CD4-positive, alpha-beta memory T cell (primary cell): ENCODE results near the gene UBR1. TPM values are rescaled to one million over a fixed set of nuclear protein-coding genes. Genes with fewer than 3 reads are reported as not detected.
"Not testable (repeated sequence)": the region's sequence is repeated elsewhere in the genome, so short reads cannot be mapped to it uniquely, and the experiment has no call there.

Source experiments
- CTCF ChIA-PET: fragments of 350-600 bp; sonication (Branson Sonifier 250); formaldehyde crosslinking; loops from one replicate; lab custom pipeline; 2021; ENCODE audit warnings: inconsistent platforms; ENCODE audit not compliant: partially characterized antibody; lab: Charles Lee
- POLR2A ChIA-PET: fragments of 350-600 bp; sonication (Branson Sonifier 250); formaldehyde crosslinking; loops from one replicate; lab custom pipeline; 2021; ENCODE audit not compliant: partially characterized antibody; lab: Charles Lee
- DNase-seq, 5 donors: peaks; one replicate each; pipeline versions ENCODE4 v3.0.0 to v3.0.0-alpha.2; 2020 to 2022; ENCODE audit warnings: mixed read lengths in 1 of 5
- H3K27ac ChIP-seq: one replicate; pipeline ENCODE4 v1.7.0; 2013; ENCODE audit warnings: low read depth, low read length
- H3K27me3 ChIP-seq: 2 replicates; pipeline ENCODE4 v1.7.0; 2013; ENCODE audit warnings: mild to moderate bottlenecking, low read length, moderate library complexity; ENCODE audit not compliant: insufficient read depth
- H3K36me3 ChIP-seq: 2 replicates; pipeline ENCODE4 v1.7.0; 2013; ENCODE audit warnings: mild to moderate bottlenecking, low read length, moderate library complexity; ENCODE audit not compliant: insufficient read depth
- H3K4me1 ChIP-seq: 2 replicates; pipeline ENCODE4 v1.7.0; 2013; ENCODE audit warnings: mild to moderate bottlenecking, low read length, moderate library complexity; ENCODE audit not compliant: insufficient read depth
- H3K4me3 ChIP-seq, 2 donors: one replicate each; pipeline ENCODE4 v1.7.0; 2013; ENCODE audit warnings: low read length in 2 of 2, mild to moderate bottlenecking in 1 of 2
- H3K9me3 ChIP-seq, 2 donors: one replicate each; pipeline ENCODE4 v1.7.0; 2013; ENCODE audit warnings: low read length in 2 of 2, control low read depth in 1 of 2; ENCODE audit not compliant: control insufficient read depth in 1 of 2
- H3K27ac Mint-ChIP-seq, 7 donors: one replicate each; pipeline ENCODE4 v1.8.0; 2020 to 2021; ENCODE audit warnings: mixed read lengths in 7 of 7, mild to moderate bottlenecking in 6 of 7, inconsistent platforms in 3 of 7, moderate library complexity in 3 of 7
- H3K27me3 Mint-ChIP-seq, 2 donors: one replicate each; pipeline ENCODE4 v1.8.0; 2020 to 2021; ENCODE audit warnings: mixed read lengths in 2 of 2
- H3K36me3 Mint-ChIP-seq, 2 donors: one replicate each; pipeline ENCODE4 v1.8.0; 2020 to 2021; ENCODE audit warnings: mixed read lengths in 2 of 2, inconsistent platforms in 1 of 2, mild to moderate bottlenecking in 1 of 2
- H3K4me1 Mint-ChIP-seq, 4 donors: one replicate each; pipeline ENCODE4 v1.8.0; 2020 to 2021; ENCODE audit warnings: mixed read lengths in 4 of 4, mild to moderate bottlenecking in 1 of 4
- H3K4me3 Mint-ChIP-seq, 8 donors: one replicate each; pipeline ENCODE4 v1.8.0; 2020 to 2021; ENCODE audit warnings: mixed read lengths in 8 of 8, mild to moderate bottlenecking in 7 of 8, moderate library complexity in 6 of 8, inconsistent platforms in 3 of 8
- H3K9me3 Mint-ChIP-seq, 8 donors: one replicate each; pipeline ENCODE4 v1.8.0; 2020 to 2021; ENCODE audit warnings: mixed read lengths in 8 of 8, mild to moderate bottlenecking in 5 of 8, inconsistent platforms in 3 of 8, moderate library complexity in 1 of 8
- intact Hi-C: fragments of 100-400 bp; cut with micrococcal nuclease; formaldehyde crosslinking; loops from one replicate; pipeline ENCODE4 v1.15.1; 2023
- polyA plus RNA-seq, 2 donors: library from polyadenylated mRNA; unstranded; fragments of 300-500 nt; fragmentation: Illumina TruSeq; gene quantifications; one replicate each; pipeline ENCODE4 v1.2.3, GENCODE V29; 2021
- total RNA-seq, 2 experiments: library from RNA; stranded (reverse); gene quantifications; one replicate each; pipeline ENCODE4 v1.2.3, GENCODE V29; 2021

UBR1 gene
- total and polyA plus RNA-seq, 4 experiments from 2014 or later, result 12.9 to 50.6 (median 33.8) TPM

DNA sequence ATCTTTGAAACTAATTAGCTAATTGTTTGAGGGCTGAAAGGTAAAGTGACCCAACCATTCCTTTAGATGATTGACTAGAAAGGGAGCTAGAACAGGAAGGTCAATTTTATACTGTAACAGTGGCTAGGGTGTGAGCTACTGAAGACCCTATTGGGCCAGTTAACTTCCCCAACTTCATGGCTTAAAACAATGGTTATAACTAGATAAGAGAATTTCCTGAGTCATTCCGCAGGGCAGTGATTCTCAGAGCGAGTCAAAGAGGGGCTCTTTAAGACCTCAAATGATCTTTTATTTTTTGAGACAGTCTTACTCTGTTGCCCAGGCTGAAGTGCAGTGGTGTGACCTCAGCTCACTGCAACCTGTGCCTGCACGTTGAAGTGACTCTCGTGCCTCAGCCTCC, 151.5 kb downstream of the UBR1 start:
- no peak overlapping the region for H3K27ac ChIP-seq
- Mint-ChIP-seq H3K36me3 (peaks cover 70 to 73% of the 10 kb centered on the region in 2 donors), H3K27me3 (no peaks in the 10 kb centered on the region), H3K4me1 (no peaks in the 10 kb centered on the region), H3K27ac (peak overlapping the region in 1 of 7 donors; percentile 53), H3K4me3 (no peak overlapping the region), H3K9me3 (peaks cover 0 to 2% (median 0%) of the 10 kb centered on the region in 8 donors)
- no peaks in the 10 kb centered on the region for H3K4me1 ChIP-seq
- H3K27me3 ChIP-seq, result no peaks in the 10 kb centered on the region
- POLR2A ChIA-PET, result no interaction called here
- H3K36me3 ChIP-seq, result peaks cover 51% of the 10 kb centered on the region
- CTCF ChIA-PET, result interaction anchor here (0.5 kb wide), 1 partner anchor 18 kb away, joined by 3 read pairs; no protein-coding TSS in a partner anchor
- intact Hi-C loops, result no loop called here
- H3K4me3 ChIP-seq, result no peak overlapping the region
- DNase-seq, result no peak
- no peaks in the 10 kb centered on the region for H3K9me3 ChIP-seq

DNA sequence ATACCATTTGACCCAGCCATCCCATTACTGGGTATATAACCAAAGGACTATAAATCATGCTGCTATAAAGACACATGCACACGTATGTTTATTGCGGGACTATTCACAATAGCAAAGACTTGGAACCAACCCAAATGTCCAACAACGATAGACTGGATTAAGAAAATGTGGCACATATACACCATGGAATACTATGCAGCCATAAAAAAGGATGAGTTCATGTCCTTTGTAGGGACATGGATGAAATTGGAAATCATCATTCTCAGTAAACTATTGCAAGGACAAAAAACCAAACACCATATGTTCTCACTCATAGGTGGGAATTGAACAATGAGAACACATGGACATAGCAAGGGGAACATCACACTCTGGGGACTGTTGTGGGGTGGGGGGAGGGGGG, 156.9 kb downstream of the UBR1 start:
- H3K4me3 ChIP-seq, H3K27ac Mint-ChIP-seq, H3K27ac ChIP-seq, H3K4me3 Mint-ChIP-seq, POLR2A ChIA-PET, H3K4me1 Mint-ChIP-seq, H3K27me3 ChIP-seq, DNase-seq, CTCF ChIA-PET, H3K4me1 ChIP-seq, H3K9me3 ChIP-seq, intact Hi-C loops, H3K9me3 Mint-ChIP-seq, H3K27me3 Mint-ChIP-seq: not testable (repeated sequence)
- H3K36me3 Mint-ChIP-seq, result peaks cover 61 to 63% of the 10 kb centered on the region in 2 donors
- peaks cover 44% of the 10 kb centered on the region for H3K36me3 ChIP-seq

DNA sequence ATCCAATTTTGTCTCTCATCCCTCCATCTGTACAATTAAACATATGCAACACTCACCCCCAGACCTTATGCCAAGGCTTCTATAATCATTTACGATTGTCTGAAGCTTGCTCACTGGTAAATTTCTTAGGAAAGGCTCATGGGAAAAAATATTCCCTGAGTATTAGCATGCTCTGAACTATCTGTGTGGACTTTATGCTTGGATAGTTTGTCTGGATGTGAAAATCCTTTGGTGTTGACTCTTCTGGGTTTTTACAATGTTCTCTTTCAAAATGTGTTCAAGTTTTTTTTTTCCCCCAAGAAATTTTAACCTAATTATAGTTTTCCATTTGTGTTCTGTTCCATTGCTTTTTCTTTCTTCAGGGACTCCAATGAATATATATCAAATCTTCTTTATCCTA, 165.3 kb downstream of the UBR1 start:
- DNase-seq, result no peak
- Histone ChIP-seq H3K27me3 (no peaks in the 10 kb centered on the region), H3K4me3 (no peak overlapping the region), H3K27ac (no peak overlapping the region), H3K4me1 (no peaks in the 10 kb centered on the region), H3K36me3 (peaks cover 14% of the 10 kb centered on the region), H3K9me3 (no peaks in the 10 kb centered on the region)
- Mint-ChIP-seq H3K4me3 (no peak overlapping the region), H3K36me3 (peaks cover 19 to 20% of the 10 kb centered on the region in 2 donors), H3K4me1 (no peaks in the 10 kb centered on the region), H3K9me3 (peaks cover 0 to 4% (median 0%) of the 10 kb centered on the region in 8 donors), H3K27me3 (no peaks in the 10 kb centered on the region), H3K27ac (no peak overlapping the region)
- CTCF ChIA-PET, result interaction anchor here (0.6 kb wide), 1 partner anchor 14 kb away, joined by 3 read pairs; no protein-coding TSS in a partner anchor
- intact Hi-C loops, result no loop called here
- POLR2A ChIA-PET, result no interaction called here

DNA sequence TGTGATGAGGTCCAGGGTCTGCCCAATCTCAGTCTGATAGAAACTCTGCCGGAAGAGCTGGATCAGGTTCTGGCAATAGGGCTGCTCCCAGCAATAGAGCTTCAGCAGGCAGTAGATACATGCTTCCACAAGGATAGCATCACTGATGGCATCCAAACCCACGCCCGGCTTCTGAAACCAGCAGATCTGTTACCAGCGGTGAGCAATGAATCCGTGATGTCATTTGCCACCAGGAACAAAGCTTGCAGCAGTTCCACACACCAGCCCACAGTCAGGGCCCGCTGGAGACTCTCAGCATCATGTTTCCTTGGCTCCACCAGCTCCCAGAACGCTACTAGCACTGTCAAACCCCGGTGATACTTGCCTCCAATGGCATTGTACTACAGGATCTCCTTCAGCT, 166.0 kb downstream of the UBR1 start:
- Mint-ChIP-seq H3K4me1 (no peaks in the 10 kb centered on the region), H3K9me3 (peaks cover 0 to 4% (median 0%) of the 10 kb centered on the region in 8 donors), H3K27me3 (no peaks in the 10 kb centered on the region), H3K27ac (no peak overlapping the region), H3K4me3 (no peak overlapping the region), H3K36me3 (peaks cover 12 to 13% of the 10 kb centered on the region in 2 donors)
- H3K27ac ChIP-seq, result no peak overlapping the region
- no peak for DNase-seq
- no peak overlapping the region for H3K4me3 ChIP-seq
- intact Hi-C loops, result no loop called here
- no peaks in the 10 kb centered on the region for H3K4me1 ChIP-seq
- peaks cover 8% of the 10 kb centered on the region for H3K36me3 ChIP-seq
- H3K27me3 ChIP-seq, result no peaks in the 10 kb centered on the region
- POLR2A ChIA-PET, result no interaction called here
- CTCF ChIA-PET, result no interaction called here
- H3K9me3 ChIP-seq, result no peaks in the 10 kb centered on the region

DNA sequence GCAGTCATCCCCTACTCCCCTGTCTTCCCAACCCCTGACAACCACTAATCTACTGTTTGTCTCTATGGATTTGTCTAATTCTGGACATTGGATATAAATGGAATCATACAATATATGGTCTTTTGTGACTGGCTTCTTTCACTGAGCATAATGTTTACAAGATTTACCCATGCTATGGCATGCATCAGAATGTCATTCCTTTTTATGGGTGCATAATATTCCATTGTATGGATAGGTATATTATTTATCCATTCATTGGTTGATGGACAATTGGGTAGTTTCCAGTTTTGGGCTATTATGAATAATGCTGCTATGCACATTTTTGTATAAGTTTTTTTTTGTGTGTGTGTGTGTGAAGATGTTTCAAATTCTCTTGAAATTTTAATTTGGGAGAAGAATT, 168.7 kb downstream of the UBR1 start:
- Histone ChIP-seq H3K27ac (no peak overlapping the region), H3K27me3 (no peaks in the 10 kb centered on the region), H3K36me3 (no peaks in the 10 kb centered on the region), H3K9me3 (no peaks in the 10 kb centered on the region), H3K4me3 (no peak overlapping the region), H3K4me1 (no peaks in the 10 kb centered on the region)
- Mint-ChIP-seq H3K9me3 (peaks cover 0 to 4% (median 0%) of the 10 kb centered on the region in 8 donors), H3K4me3 (no peak overlapping the region), H3K27ac (no peak overlapping the region), H3K4me1 (no peaks in the 10 kb centered on the region), H3K36me3 (peaks cover 0 to 2% of the 10 kb centered on the region in 2 donors), H3K27me3 (no peaks in the 10 kb centered on the region)
- ChIA-PET CTCF (interaction anchor here (0.7 to 2.2 kb wide), 3 partner anchors 11 to 1844 kb away, joined by 3 to 12 read pairs (median 4); no protein-coding TSS in a partner anchor), POLR2A (no interaction called here)
- intact Hi-C loops, result no loop called here
- no peak for DNase-seq

DNA sequence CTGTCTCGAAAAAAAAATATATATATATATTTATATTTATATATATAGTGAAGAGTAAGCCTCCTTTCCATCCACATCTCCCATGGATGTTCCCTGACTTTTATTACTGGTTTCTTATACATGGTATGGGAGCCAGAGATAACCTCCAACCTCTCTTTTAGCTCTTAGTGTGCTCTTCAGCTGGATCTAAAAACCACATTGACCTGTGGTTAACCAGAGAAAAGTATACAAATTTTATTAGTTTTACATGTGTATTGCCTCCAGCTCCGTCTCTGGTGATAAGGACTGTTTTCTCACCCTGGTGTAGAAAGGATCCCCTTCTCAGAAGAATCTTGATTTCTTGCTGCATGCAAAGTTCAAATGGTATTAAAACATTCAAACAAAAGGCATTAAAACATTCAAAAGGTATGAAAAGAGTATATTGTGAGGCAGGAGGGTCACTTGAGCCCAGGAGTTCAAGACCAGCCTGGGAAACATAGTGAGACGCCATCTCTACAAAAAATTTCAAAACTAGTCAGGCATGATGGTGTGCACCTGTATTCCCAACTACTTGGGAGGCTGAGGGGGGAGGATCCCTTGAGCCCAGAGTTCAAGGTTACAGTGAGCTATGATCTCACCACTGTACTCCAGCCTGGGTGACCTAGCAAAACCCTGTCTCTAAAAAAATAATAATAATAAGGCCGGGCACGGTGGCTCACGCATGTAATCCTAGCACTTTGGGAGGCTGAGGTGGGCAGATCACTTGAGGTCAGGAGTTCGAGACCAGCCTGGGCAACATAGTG, 171.8 kb downstream of the UBR1 start:
- no peak for DNase-seq
- H3K4me3 Mint-ChIP-seq, result no peak overlapping the region
- no peak overlapping the region for H3K27ac Mint-ChIP-seq
- ChIA-PET POLR2A (no interaction called here), CTCF (no interaction called here)
- no peak overlapping the region for H3K27ac ChIP-seq
- H3K27me3 ChIP-seq, result no peaks in the 10 kb centered on the region
- H3K36me3 Mint-ChIP-seq, result peaks cover 0 to 2% of the 10 kb centered on the region in 2 donors
- no peaks in the 10 kb centered on the region for H3K27me3 Mint-ChIP-seq
- H3K36me3 ChIP-seq, result no peaks in the 10 kb centered on the region
- no peaks in the 10 kb centered on the region for H3K4me1 Mint-ChIP-seq
- H3K4me1 ChIP-seq, result no peaks in the 10 kb centered on the region
- intact Hi-C loops, result no loop called here
- no peaks in the 10 kb centered on the region for H3K9me3 ChIP-seq
- no peak overlapping the region for H3K4me3 ChIP-seq
- peaks cover 0 to 4% (median 0%) of the 10 kb centered on the region in 8 donors for H3K9me3 Mint-ChIP-seq

DNA sequence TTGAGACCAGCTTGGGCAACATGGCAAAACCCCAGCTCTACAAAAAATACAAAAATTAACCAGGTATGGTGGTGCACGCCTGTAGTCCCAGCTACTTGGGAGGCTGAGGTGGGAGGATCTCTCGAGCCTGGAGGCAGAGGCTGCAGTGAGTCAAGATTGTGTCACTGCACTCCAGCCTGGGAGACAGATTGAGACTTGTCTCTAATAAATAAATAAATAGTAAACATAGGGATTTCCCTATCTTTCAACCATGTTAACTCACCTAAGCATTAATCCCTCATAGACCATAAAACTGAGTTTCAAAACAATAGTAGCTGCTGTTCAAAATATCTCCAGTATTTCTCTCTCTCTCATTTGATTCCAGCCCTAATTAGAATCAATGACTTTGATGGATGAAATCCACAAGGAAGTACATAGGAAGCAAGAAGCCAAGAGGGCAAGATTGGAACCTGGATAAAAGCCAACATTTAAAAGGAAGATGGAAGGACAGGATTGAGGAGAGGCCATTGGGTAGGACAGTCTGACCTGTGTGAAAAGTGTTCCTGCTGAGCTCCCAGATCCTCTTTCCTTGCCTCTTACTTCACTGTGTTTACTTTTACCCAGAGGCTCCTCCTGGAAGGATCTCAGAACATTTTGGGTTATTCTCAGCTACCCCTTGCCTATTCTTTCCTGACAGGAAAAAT, 172.9 kb downstream of the UBR1 start:
- DNase-seq, result no peak
- no peaks in the 10 kb centered on the region for H3K27me3 ChIP-seq
- intact Hi-C loops, result no loop called here
- H3K36me3 ChIP-seq, result no peaks in the 10 kb centered on the region
- no peaks in the 10 kb centered on the region for H3K27me3 Mint-ChIP-seq
- CTCF ChIA-PET, result no interaction called here
- no peaks in the 10 kb centered on the region for H3K4me1 Mint-ChIP-seq
- POLR2A ChIA-PET, result no interaction called here
- H3K36me3 Mint-ChIP-seq, result peaks cover 0 to 2% of the 10 kb centered on the region in 2 donors
- no peak overlapping the region for H3K27ac ChIP-seq
- no peaks in the 10 kb centered on the region for H3K4me1 ChIP-seq
- no peak overlapping the region for H3K4me3 ChIP-seq
- H3K27ac Mint-ChIP-seq, result peak overlapping the region in 1 of 7 donors; percentile 6
- H3K9me3 ChIP-seq, result no peaks in the 10 kb centered on the region
- H3K4me3 Mint-ChIP-seq, result no peak overlapping the region
- peaks cover 0 to 2% (median 0%) of the 10 kb centered on the region in 8 donors for H3K9me3 Mint-ChIP-seq
